ENCODE measurements around the gene ASB6.

DNA sequence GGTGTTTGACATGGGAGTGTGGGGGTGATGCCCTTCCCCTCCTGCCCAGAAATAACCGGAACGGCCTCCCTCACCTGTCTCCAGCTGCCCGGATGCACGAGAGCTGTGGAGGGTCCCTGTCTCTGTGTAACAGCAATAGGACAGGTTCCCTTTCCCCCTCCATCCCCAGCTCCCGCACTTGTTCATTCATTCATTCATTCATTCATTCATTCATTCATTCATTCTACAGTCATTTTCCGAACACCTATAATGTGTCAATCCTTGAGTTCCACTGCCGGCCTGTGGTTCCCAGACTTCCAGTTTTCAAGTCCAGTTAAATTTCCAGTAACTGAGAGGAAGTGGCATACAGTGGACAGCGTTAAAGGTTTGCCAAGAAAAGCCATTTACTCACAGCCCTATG lies 30.8 kb upstream of the ASB6 start:
- no peak for TF ChIP-seq CTCF (conservative IDR thresholded peaks at IDR 0.05; ENCODE audit: low read depth, low read length)
- TF ChIP-seq EZH2 (IDR thresholded peaks at IDR 0.05; ENCODE audit: low read length, unreplicated experiment) = no peak
- no peak for TF ChIP-seq EZH2phosphoT487 (IDR thresholded peaks at IDR 0.05; ENCODE audit: borderline replicate concordance, low read length)
